ENCODE results near the gene CRYL1. TPM values are rescaled to one million over a fixed set of nuclear protein-coding genes. Genes with fewer than 3 reads are reported as not detected.

The CRYL1 gene
- total and polyA plus RNA-seq, 2 of the 8 experiments (the other 6 are each of a cell fraction or from before 2014, with no cell fraction given), result 1.9 to 6.4 TPM

- ChIA-PET CTCF (ENCODE audit: partially characterized antibody) (interaction anchor here (1.2 kb wide), 1 partner anchor 23 kb away, joined by 3 read pairs; no protein-coding TSS in a partner anchor), POLR2A (ENCODE audit: partially characterized antibody) (interaction anchor here (0.6 kb wide), 1 partner anchor 113 kb away, joined by 3 read pairs; no protein-coding TSS in a partner anchor)
- Histone ChIP-seq H3K23me2 (ENCODE audit: low read depth, low read length) (no peaks in the 10 kb centered on the region), H2BK12ac (ENCODE audit: low read depth, low read length) (no peak overlapping the region), H2BK15ac (ENCODE audit: low read length) (no peak overlapping the region), H4K20me1 (replicated peaks in 1 of 2; ENCODE audit: control insufficient read depth in 1 of 2, insufficient read depth in 2 of 2, low read length in 2 of 2) (no peaks in the 10 kb centered on the region), H3K23ac (ENCODE audit: insufficient read length) (no peak overlapping the region), H3K9me3 (ENCODE audit: insufficient read depth in 2 of 2, low read depth in 1 of 2, low read length in 1 of 2) (no peaks in the 10 kb centered on the region), H3K79me2 (ENCODE audit: control insufficient read depth in 1 of 2, insufficient read depth in 2 of 2, low read length in 2 of 2) (no peaks in the 10 kb centered on the region), H3K4me2 (ENCODE audit: insufficient read depth in 1 of 2, low read depth in 2 of 2, low read length in 2 of 2) (no peak overlapping the region), H3K27ac (ENCODE audit: low read depth, low read length) (no peak overlapping the region), H3K56ac (replicated peaks; ENCODE audit: insufficient read length, low read depth, low read length) (no peak overlapping the region), H3K9ac (replicated peaks in 1 of 4; ENCODE audit: extremely low read depth in 1 of 4, low read depth in 3 of 4, low read length in 3 of 4) (no peak overlapping the region), H3K18ac (ENCODE audit: extremely low read depth, low read length) (no peak overlapping the region), H2BK5ac (ENCODE audit: low read depth, low read length) (no peak overlapping the region), H3K14ac (ENCODE audit: insufficient read length) (no peak overlapping the region), H4K5ac (ENCODE audit: insufficient read length, low read depth, low read length) (no peak overlapping the region), H3K4me1 (replicated peaks in 1 of 4; ENCODE audit: control insufficient read depth in 3 of 4, insufficient read depth in 4 of 4, low read length in 3 of 4) (peaks cover 0 to 3% (median 0%) of the 10 kb centered on the region in 4 experiments; a peak in 2 of 7 replicates), H3K79me1 (ENCODE audit: low read depth, low read length) (no peaks in the 10 kb centered on the region), H2AFZ (ENCODE audit: low read length) (no peak overlapping the region), H4K8ac (ENCODE audit: extremely low read depth, insufficient read depth, low read length) (no peak overlapping the region), H3K27me3 (replicated peaks in 1 of 4; ENCODE audit: control insufficient read depth in 3 of 4, extremely low read depth in 1 of 4, insufficient read depth in 3 of 4, low read length in 3 of 4) (peaks cover 0 to 1% (median 0%) of the 10 kb centered on the region in 4 experiments; a peak in 2 of 7 replicates), H3K4me3 (ENCODE audit: extremely low read depth in 1 of 4, insufficient read depth in 2 of 4, low read depth in 3 of 4, low read length in 4 of 4) (no peak overlapping the region), H2BK120ac (replicated peaks; ENCODE audit: low read depth, low read length) (no peak overlapping the region), H2AK5ac (ENCODE audit: low read depth, low read length) (no peak overlapping the region), H3K36me3 (ENCODE audit: control insufficient read depth in 2 of 4, insufficient read depth in 4 of 4, low read length in 3 of 4) (no peaks in the 10 kb centered on the region), H2BK20ac (ENCODE audit: low read length) (no peak overlapping the region), H4K91ac (replicated peaks; ENCODE audit: insufficient read length, low read length) (no peak overlapping the region), H3K4ac (replicated peaks; ENCODE audit: insufficient read length, low read depth, low read length) (no peak overlapping the region)
- DNase-seq (ENCODE audit: low read depth in 1 of 2, low spot score in 2 of 2) (no peak), FAIRE-seq (no peak)
- TF ChIP-seq EP300 (IDR thresholded peaks at IDR 0.05; ENCODE audit: borderline replicate concordance in 1 of 2, low read depth in 2 of 2, low read length in 2 of 2), result no peak
- TF ChIP-seq CTCF (IDR thresholded peaks at IDR 0.05; ENCODE audit: control extremely low read depth in 1 of 3, insufficient read depth in 1 of 3, low read depth in 1 of 3, low read length in 3 of 3), result no peak
Measured at GRCh38 chr13:20373861-20374260, 151.8 kb downstream of the CRYL1 start.
